ENCODE results near the gene ROPN1L.
A peak's percentile ranks its signal among the peaks of the same experiment; 100 is the strongest.
"Not testable (repeated sequence)": the region's sequence is repeated elsewhere in the genome, so short reads cannot be mapped to it uniquely, and the experiment has no call there.

ROPN1L gene

DNA sequence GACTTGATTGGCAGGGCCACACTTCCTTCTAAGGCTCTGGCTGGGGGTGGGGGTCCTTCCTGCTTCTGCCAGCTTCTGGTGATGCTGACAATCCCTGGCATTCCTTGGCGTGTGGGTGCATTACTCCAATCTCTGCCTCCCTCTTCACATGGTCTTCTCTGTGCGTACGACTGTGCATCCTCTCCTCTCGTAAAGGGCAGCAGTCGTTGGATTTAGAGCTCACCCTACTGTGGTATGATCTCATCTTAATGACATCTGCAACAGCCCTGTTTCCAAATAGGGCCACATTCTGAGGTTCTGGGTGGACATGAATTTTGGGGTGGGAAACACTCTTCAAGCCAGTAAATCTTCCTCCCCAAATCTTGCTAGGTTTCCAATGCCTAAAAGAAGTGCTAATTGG, 36.8 kb downstream of the ROPN1L start:
- DNase-seq (ENCODE audit: low spot score) = no peak

DNA sequence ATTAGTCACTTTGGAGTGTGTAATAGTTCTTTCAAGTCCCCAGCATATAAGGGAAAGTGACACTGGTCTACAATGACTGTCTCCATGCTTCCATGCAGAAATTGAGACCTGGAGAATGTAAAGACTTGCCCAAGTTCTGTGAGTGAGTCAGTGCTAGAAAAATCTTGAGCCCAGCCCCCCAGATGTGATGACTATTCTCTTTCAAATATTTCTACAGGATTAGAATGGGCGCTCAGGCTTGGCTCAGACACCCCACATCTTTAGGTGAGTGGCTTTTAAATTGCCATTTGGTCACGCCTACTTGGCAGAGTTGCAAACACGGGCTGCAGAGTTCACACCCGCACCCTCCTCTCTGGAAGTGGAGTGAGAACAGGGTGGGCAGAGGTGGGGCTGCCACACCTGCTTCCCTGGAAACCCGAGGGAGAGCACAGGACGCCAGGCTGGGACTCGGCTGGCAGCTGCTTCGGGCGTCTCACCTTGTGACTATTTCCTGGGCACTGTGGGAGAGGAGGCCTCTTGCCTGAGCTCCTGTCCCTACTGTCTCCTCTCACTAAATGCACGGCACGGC, 37.6 kb downstream of the ROPN1L start:
- DNase-seq (ENCODE audit: low spot score) = no peak

DNA sequence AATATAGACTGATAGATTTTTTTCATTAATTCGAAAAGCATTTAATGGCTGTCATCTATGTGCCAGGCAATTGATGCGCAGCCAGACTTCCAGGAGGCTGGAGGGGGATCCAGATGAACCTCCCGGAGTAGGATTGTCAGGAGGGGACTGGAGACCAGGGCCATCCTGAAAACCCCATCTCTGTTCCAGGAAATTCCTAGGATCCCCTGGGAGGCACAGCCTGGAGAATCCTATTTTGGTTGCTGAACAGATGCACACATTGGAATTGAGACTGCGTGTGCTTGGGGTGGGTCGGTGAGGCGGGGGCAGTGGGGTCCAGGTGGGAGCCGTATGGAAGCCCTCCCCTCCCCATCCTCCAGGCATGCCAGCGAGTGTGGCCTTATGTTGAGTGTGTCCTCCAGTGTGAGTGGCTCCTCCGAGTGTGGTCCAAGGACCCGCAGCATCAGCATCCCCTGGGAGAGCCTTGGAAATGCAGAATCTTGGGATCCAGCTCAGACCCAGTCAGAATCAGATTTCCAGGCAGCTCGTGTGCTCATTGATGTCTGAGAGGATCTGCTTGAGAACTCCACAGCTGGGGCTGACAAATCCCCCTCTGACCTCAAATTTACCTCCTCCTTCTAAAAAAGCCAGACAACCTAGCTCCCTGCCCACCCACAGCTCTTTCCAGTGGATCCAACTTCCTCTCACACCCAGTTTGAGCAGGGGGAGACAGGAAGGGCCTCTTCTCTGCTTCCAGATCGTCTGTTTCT, 38.7 kb downstream of the ROPN1L start:
- no peak for DNase-seq (ENCODE audit: low spot score)

DNA sequence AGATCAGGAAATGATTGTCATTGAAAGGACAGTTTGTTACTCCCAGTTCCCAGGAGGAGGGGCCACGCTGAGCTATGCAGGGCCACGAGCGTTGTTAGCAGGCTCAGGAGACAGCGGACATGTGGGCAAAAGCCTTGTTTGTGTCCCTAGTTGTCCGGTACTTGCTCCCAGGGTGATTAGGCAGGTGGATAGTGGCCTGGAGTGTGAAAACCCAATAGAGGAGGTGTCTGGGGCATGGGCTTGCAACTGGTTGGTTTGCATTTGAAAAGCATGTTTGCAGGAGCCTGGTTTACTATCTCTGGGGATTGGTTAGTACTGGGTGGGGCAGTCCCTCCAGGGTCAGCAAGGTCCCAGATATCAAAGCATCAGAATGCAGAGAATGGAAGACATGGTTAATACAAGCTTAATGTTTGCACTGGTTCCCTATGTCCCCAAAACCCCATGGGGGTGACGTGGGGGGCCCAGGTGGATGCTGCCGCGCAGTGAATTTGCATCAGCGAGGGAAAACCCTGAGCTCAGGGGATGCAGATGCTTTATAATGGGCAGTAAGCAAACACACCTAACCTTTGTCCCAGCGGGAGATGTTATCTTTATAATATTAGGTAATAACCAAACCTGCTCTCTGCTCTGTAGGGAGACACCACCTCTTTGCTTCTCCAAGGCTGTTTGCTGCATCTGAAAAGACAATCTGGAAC, 39.7 kb downstream of the ROPN1L start:
- DNase-seq (ENCODE audit: low spot score) = no peak

DNA sequence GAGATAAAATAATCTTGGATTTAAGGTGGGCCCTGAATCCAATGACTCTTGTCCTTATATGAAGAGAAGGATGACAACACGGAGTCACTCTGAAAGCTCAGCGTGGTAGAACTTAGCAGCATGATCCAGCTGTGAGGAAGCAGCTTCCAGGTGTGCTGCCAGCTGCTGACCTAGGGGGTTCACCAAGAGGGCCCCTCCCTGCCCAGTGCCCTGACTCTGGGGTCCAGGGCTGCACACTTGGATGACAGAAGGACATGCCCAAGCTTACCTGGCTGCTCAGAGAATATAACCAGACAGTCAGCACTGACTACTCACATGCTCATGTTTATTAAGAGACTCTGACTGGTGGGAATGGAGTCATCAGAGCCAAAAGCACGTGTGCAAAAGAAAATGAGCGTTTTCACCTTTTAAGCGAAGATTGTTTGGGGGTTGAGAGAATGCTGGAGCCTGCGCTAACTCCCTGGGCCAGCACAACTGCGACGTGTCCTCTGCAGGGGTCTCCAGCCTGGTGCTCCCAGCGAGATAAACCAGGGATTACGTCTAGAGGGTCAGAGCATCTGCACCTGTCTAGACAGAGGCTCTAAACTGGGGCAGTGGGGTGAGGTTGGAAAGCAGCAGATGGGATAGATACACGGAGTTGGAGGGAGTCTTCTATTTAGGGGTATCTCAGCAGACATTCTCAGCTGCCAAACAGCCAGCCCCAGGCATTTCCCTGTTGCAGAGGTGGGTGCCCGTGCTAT, 41.3 kb downstream of the ROPN1L start:
- DNase-seq (ENCODE audit: low spot score) = no peak

DNA sequence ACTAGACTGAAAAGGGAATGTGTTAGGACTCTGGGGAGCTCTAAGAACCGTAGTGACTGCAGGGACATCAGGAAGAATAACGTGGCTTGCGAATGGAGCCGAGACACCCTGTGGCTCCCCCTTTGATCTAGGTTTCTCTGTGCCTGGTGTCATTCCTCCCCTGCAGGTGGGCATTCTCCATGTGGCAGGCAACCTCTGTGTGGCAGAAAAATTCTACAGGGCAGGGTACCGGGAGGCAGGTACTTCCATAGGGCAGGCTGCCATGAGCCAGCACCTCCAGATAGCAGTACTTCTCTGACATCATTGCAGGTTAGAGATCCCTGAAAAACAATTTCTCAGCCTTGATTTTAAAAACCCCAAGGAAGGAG, 43.1 kb downstream of the ROPN1L start:
- DNase-seq (ENCODE audit: low spot score) = no peak

DNA sequence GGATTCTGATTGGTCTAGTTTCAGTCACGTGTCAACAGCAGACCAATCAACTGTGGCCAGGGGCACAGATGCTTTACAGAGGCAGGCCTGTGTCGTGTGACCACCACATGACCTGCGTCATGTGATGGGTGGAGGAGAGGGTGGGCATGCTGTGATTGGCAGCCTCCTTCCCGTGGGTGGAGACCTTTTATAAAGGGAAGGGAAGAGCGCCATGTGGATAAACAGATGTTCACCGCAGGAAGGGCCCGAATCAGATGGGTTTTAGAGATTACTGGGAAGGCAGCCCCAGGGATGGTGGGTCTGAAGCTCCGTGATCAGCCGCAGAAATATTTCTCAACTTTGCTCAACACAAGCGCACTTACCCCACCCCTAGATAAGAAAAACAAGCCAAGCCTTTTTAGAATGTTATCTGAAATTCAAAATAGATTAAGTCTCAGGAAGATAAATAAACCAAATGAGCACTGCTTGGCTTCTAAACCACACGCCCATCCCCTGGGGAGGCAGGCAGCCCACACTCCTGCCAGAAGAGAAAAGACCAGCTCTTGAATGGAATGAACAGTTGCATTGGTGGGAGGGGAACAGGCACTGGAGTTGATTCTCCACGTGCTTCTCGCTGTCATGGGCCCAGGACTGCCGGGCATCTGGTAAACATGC, 43.6 kb downstream of the ROPN1L start:
- peak; percentile 9 for DNase-seq (ENCODE audit: low spot score)

DNA sequence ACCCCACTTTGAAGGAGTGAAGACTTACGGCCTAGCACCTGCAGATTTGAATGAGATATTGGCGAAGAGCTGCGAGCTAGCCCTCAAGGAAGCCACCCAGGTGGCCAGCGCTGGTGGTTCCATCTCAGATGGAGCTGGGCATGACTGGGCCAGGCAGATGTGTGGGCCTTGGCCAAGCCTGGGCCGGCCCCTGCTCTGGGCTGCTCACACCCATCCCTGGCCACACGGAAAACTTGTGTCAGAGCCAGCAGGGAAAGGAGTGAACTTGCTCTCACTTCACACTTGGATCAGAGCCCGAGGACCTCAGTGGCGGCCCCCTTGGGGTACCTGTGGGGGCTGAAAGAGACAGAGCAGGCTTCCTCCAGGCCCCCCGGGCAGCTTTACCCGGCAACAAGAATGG, 44.2 kb downstream of the ROPN1L start:
- no peak for DNase-seq (ENCODE audit: low spot score)

DNA sequence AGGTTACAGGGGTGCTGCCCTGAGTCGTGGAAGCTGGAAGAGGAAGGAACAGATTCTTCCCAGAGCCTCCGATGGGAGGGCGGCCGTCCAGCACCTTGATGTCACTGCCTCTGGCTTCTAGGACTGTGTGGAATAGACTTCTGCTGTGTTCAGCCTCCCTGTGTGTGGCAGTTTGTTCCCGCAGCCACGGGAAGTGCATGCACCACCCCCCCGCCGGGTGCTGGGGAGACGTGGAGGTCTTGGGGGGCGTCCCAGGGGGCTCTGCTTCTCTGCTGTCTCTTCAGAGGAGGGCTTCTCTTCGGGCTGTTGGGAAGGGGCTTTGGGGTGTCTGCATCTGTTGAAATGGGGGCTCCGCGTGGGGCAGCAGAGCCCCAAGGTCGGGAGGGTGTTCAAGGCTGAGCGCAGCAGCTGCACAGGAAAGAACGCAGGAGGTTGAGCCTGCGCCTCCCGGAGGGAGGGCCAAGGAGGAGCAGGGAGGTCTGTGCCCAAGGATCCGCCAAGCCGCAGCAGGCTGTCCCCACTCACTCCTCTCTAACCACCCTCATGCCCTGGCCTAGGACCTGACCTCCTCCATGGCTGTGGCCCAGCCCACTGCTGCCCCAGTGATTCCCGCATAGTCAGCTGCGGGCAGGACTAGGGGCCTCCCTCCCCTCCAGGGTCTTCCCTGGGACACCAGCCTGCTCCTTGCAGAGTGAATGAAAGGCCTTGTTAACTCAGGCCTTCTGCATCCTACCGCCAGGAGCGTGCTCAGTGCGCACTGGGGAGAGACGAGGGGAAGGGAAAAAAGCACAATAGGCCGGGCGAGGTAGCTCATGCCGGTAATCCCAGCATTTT, 45.0 kb downstream of the ROPN1L start:
- DNase-seq (ENCODE audit: low spot score) = no peak

DNA sequence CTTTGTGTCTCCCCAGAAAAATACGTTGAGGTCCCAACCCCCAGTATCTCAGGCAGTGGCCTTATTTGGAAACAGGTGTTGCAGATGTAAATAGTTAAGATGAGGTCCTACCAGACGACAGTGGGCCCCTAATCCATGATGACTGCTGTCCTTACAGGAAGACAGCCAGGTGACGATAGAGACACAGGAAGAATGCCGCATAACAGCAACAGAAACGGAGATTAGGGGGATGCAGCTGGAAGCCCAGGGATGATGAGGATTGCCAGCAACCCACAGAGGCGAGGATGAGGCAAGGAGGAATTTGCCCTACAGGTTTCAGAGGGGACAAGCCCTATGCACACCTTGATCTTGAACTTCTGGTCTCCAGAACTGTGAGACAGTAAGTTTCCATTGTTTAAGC, 46.5 kb downstream of the ROPN1L start:
- no peak for DNase-seq (ENCODE audit: low spot score)

DNA sequence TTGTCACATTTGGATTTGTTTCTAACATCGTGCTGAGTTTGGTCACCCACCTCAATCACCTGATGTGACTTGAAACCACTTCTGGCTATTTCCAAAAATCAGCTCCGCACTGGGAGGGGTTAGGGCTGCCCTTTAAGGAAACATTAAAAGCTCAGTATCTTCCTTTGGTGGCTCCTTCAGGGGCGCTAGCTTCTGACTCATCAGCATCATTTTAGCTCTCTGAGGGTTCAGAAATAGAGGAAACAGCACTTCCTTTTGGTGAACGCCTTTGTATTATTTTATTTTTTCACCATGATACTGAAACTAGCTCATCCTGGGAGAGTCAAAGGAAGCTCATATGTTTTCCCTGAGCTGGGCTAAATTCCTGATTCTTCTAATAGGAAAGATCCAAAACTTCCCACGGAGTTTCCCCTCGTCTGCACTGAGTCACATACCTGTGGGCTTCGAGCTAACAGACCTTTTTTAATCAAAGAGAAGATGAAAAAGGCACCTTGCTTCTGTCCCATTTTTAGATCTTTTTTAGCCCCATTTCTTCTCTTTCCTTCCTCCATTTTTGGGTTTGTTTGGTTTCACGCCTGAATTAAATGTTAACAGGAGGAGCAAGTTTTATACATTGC, 48.2 kb downstream of the ROPN1L start:
- DNase-seq (ENCODE audit: low spot score) = no peak

DNA sequence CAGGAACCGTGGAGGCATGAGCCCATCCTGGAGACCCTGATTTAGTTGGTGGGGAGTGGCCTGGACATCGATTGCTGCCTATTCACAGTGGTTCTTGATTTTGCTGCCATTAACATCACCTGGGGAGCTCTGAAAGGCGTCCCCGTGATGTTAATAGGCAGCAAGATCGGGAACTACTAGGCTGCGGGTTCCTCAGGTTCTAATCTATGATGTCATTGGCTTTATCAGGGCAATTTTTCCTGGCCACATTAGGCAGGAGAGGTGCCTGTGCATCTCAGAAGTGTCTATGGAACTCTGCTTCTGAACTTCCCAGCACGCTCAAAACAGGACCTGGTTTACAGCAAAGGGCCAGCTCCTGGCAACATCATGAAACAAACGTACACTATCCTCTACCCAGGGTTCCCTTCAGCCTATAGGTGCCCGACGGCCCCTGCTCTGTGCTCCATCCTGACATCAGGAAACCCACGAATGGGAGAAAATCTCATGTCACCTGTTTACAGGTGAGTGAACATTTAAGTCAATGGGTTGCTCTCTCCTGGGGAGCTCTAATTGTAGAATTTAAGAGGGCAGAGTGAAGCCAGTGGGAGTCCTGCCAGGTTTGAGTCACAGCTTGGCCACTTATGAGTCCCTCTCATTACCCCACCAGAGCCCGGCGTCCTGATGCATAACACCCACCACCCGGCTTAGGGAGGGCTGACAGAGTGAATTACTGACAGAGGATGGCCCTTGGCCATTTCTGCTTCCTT, 49.4 kb downstream of the ROPN1L start:
- no peak for DNase-seq (ENCODE audit: low spot score)

DNA sequence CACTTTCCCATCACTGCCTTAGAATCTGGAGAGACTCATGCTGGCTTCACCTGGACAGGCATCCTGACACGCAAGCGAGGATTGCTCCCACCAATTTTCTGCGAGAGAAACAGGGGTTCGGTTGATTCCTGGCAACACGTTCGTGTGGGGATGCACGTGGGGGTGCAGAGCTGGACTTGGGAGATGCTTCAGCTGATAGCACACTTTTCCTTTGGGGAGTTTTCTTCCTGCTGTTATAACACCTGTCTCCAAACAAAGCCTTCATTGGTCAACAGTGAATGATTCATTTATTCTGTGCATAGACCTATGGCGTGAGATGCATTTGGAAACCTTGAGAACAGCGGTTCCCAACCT, 50.0 kb downstream of the ROPN1L start:
- DNase-seq (ENCODE audit: low spot score) = no peak

DNA sequence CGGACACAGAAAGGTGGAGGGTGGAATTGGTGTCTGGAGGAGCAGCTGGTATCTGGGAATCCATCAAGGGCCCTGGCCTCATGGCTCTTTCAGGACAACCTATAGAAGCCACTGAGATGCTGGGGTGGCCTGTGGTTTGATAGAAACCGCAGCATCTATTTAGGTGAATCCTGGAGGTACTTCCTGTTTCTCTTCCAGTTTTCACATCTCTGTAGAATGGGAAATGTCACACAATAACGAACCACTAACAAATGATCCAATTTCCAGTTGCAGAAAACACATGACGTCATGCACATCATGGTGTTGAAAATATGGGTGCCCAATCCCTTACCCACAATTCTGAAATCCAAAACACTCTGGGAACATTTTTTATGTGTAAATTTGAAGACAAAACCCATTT, 52.2 kb downstream of the ROPN1L start:
- DNase-seq (ENCODE audit: low spot score) = no peak

DNA sequence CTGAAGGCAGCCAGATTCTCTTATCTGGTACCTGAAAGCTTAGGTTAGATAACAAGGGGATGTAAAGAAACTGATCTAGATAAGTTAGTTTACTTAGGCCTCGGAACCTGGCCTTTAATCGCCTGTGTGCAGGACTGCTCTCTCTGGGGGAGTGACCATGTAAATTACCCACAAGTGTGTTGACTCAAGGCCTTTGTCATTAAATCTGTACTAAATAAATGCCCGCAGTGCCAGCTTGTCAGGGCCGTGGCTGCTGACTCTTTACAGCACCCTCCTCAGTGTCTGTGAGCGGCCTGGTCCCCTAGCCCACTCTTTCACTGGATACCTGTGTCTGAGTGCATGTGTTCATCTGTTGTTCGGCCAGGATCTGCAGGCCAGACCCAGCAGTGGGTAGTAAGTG, 52.8 kb downstream of the ROPN1L start:
- DNase-seq (ENCODE audit: low spot score) = not testable (repeated sequence)

DNA sequence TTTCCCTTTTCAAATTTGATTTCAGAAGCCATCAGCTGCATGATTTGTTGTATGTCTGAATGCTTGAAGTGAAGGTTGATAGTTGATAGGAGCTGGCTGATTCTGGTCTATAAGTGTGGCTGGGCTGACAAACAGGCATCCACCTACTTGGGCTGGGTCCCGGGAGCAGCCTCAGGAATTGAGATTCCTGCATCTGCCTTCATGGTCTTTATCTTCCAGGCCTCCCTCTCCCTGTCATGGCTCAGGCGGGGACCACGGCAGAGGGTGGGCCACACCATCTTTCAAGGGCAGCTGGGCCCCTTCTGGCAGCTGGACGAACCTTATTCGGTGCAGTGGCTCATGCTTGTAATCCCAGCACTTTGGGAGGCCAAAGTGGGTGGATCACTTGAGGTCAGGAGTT, 55.9 kb downstream of the ROPN1L start:
- DNase-seq (ENCODE audit: low spot score) = no peak

DNA sequence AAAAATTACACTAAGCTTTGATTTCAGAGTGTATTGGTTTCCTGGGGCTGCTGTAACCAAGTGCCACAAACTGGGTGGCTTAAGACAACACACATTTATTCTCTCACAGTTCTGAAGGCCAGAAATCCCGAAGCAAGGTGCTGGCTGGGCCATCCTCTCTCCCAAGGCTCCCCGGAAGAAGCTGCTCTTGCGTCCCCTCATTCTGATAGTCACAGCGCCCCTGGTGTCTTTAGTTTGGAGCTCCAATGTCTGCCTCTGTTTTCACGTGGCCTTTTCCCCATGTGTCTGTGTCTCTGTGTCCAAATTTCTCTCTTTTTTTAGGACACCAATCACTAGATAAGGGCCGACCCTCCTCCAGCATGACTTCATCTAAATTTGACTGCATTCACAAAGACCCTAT, 56.7 kb downstream of the ROPN1L start:
- DNase-seq (ENCODE audit: low spot score) = no peak

DNA sequence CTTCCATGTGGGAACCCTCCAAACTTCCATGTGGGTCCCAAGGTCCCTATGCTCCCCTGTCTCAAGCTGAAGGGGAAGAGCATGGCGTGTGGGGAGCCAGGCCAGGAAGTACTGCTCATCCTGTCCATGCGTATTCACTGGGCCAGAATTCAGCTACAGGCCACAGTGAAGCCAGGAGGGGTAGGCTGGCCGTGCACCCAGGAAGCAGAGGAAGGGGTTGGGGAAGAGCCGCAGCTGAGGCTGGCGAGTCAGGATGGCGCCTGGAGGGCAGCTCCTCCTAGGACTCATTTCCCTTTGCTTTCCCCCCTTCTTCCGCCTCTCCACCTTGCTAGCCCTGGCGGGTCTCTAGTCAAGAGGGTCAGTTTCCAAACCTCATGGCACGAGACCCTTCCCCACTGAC, 57.4 kb downstream of the ROPN1L start:
- no peak for DNase-seq (ENCODE audit: low spot score)

DNA sequence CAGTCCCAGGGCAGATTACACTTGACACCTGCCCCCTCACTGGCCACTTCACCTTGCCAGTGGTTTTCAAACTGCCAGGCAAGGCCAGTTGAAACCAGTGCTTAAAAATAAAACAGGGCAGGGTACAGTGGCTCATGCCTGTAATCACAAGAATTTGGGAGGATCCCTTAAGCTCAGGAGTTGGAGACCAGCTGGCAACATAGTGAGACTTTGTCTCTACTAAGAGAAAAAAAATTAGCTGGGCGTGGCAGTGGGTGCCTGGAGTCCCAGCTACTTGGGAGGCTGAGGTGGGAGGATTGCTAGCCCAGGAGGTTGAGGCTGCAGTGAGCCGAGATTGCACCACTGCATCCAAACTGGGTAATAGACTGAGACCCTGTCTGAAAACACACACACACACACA, 58.1 kb downstream of the ROPN1L start:
- no peak for DNase-seq (ENCODE audit: low spot score)

DNA sequence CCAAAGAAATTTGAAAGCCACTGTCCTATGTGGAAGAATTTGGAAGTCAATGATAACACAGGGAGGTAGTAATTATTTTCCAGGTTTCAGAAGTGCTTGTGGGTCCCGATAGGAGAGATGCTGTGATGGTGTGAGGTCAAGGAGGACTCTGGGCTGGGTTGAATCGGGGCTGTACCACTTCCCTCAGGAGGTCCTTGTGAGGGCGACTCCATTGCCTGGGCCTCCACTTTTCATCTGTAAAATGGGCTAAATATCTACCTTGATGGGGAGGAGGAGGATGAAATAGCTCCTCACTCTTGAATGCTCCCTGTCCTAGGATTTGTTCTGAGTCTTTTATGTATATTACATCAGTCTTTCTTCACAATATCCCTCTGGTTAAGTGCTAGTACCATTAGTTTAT, 59.0 kb downstream of the ROPN1L start:
- DNase-seq (ENCODE audit: low spot score) = no peak
